Measurements from ENCODE around the gene C19orf33.

- TF ChIP-seq CTCF (conservative IDR thresholded peaks at IDR 0.05; ENCODE audit: low read length), result no peak
- no peak for TF ChIP-seq EZH2phosphoT487 (IDR thresholded peaks at IDR 0.05; ENCODE audit: borderline replicate concordance, low read depth, low read length)
These were observed 35.5 kb upstream of the C19orf33 start for GRCh38 chr19:38268539-38268938.
